DND-41 (cell line): ENCODE data around the gene SDSL.

Source experiments
- EZH2 ChIP-seq: IDR thresholded peaks from 3 replicates; pipeline ENCODE4 v1.6.1; 2012; ENCODE audit warnings: borderline replicate concordance, low read depth, mild to moderate bottlenecking, moderate library complexity, low read length, inconsistent platforms; ENCODE audit not compliant: severe bottlenecking
- TF ChIP-seq, protein P1 (sequence below): IDR thresholded peaks from 2 replicates; pipeline ENCODE4 v1.5.1; 2012; ENCODE audit warnings: borderline replicate concordance, low read length, moderate library complexity, mild to moderate bottlenecking; ENCODE audit not compliant: poor library complexity, severe bottlenecking; ENCODE audit errors: extremely low read depth

DNA sequence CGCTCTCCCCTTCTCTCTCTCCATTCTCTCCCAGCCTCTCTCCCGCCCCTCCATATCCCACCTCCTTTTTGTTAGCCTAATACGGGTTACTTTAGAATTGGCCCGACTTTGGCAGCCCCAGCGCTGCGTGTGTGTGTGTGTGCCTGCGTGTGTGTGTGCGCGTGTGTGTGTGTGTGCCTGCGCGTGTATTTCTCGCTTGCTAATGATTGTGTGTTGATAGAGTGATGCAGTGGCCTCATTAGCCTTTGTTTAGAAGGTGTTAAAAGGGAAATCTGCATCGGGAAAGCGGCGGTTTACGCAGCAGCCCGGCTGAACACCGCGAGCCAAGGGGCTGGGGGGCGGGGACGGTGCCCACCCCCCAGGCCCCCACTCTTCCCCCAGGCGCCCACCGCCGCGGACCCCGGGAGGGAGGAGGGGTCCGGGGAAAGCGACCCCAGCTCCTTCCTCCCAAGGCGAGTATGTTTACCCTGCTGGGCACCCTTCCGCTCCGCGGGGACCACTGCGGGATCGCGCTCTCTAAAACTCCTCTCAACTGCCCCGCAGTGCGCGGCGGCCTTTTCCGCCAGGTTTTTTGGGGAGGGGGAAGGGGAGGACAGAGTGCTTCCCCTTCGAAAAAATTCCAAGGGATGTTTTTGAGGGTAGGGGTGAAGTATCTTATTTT, 56.3 kb downstream of the SDSL start:
- TF ChIP-seq, protein P1, sequence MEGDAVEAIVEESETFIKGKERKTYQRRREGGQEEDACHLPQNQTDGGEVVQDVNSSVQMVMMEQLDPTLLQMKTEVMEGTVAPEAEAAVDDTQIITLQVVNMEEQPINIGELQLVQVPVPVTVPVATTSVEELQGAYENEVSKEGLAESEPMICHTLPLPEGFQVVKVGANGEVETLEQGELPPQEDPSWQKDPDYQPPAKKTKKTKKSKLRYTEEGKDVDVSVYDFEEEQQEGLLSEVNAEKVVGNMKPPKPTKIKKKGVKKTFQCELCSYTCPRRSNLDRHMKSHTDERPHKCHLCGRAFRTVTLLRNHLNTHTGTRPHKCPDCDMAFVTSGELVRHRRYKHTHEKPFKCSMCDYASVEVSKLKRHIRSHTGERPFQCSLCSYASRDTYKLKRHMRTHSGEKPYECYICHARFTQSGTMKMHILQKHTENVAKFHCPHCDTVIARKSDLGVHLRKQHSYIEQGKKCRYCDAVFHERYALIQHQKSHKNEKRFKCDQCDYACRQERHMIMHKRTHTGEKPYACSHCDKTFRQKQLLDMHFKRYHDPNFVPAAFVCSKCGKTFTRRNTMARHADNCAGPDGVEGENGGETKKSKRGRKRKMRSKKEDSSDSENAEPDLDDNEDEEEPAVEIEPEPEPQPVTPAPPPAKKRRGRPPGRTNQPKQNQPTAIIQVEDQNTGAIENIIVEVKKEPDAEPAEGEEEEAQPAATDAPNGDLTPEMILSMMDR: no peak
- TF ChIP-seq EZH2: no peak
